ENCODE data around the gene STXBP4.
A peak's percentile ranks its signal among the peaks of the same experiment; 100 is the strongest.

The STXBP4 gene

DNA sequence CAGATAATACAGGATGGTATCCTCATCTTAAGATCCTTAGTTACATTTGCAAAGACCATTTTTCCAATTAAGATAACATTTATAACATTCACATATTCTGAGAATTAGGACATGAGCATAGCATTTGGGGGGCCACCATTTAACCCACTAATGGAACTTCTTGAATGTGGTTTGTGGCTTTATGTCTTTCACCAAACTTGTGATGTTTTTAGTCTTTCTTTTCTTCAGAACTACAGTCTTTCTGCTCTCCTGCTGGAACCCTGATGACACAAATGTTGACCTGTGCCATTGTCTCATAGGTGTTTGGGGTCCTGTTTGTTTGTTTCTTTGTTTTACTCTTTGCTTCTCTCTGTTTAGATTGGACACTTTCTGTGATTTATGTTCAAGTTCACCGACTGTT, 23.3 kb upstream of the STXBP4 start:
- Histone ChIP-seq H3K4me3 (IDR thresholded peaks at IDR 0.05; ENCODE audit: insufficient read depth, low read depth, low read length) (no peak overlapping the region), H3K4me2 (peak overlapping the region; percentile 43), H3K36me3 (ENCODE audit: insufficient read depth) (no peaks in the 10 kb centered on the region), H2AFZ (ENCODE audit: low read depth) (no peak overlapping the region), H3K27ac (peak overlapping the region; percentile 15; the same call in 1 of the 2 replicates), H3K9ac (no peak overlapping the region), H3K4me1 (ENCODE audit: low read depth, poor library complexity, severe bottlenecking) (peaks cover 33% of the 10 kb centered on the region), H3K79me2 (ENCODE audit: insufficient read depth, low read depth) (no peaks in the 10 kb centered on the region), H3K27me3 (ENCODE audit: insufficient read depth, low read depth) (no peaks in the 10 kb centered on the region), H4K20me1 (ENCODE audit: insufficient read depth) (no peaks in the 10 kb centered on the region)
- TF ChIP-seq, protein P1, sequence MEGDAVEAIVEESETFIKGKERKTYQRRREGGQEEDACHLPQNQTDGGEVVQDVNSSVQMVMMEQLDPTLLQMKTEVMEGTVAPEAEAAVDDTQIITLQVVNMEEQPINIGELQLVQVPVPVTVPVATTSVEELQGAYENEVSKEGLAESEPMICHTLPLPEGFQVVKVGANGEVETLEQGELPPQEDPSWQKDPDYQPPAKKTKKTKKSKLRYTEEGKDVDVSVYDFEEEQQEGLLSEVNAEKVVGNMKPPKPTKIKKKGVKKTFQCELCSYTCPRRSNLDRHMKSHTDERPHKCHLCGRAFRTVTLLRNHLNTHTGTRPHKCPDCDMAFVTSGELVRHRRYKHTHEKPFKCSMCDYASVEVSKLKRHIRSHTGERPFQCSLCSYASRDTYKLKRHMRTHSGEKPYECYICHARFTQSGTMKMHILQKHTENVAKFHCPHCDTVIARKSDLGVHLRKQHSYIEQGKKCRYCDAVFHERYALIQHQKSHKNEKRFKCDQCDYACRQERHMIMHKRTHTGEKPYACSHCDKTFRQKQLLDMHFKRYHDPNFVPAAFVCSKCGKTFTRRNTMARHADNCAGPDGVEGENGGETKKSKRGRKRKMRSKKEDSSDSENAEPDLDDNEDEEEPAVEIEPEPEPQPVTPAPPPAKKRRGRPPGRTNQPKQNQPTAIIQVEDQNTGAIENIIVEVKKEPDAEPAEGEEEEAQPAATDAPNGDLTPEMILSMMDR (conservative IDR thresholded peaks at IDR 0.05; ENCODE audit: low read depth, low read length) = no peak

DNA sequence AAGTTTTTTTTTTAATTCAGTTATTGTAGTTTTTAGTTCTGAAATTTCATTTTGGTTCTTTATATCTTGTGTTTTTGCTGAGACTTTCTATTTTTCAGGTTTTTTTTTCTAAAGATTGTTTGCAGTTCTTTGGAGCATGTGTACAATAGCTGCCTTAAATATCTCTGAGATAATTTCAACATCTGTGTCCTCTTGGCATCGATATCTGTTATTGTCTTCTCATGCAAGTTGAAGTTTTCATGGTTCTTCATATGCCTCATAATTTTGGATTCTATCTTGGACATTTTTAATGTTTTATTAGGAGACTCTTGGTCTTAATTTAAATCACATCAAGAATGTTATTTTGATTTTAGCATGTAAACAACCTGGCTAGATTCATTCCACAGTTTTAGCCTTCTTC, 22.9 kb upstream of the STXBP4 start:
- peak overlapping the region; percentile 43 for H3K4me2 ChIP-seq
- no peak overlapping the region for H3K9ac ChIP-seq
- TF ChIP-seq, protein P1 (conservative IDR thresholded peaks at IDR 0.05; ENCODE audit: low read depth, low read length) = no peak
- H2AFZ ChIP-seq (ENCODE audit: low read depth) = no peak overlapping the region
- no peak overlapping the region for H3K4me3 ChIP-seq (IDR thresholded peaks at IDR 0.05; ENCODE audit: insufficient read depth, low read depth, low read length)
- 0 out of 2 replicates have a peak overlapping the region, but pooled peaks have one; percentile 15 for H3K27ac ChIP-seq
- no peaks in the 10 kb centered on the region for H3K27me3 ChIP-seq (ENCODE audit: insufficient read depth, low read depth)
- no peaks in the 10 kb centered on the region for H3K36me3 ChIP-seq (ENCODE audit: insufficient read depth)
- no peaks in the 10 kb centered on the region for H4K20me1 ChIP-seq (ENCODE audit: insufficient read depth)
- no peaks in the 10 kb centered on the region for H3K79me2 ChIP-seq (ENCODE audit: insufficient read depth, low read depth)
- H3K4me1 ChIP-seq (ENCODE audit: low read depth, poor library complexity, severe bottlenecking) = peaks cover 33% of the 10 kb centered on the region

DNA sequence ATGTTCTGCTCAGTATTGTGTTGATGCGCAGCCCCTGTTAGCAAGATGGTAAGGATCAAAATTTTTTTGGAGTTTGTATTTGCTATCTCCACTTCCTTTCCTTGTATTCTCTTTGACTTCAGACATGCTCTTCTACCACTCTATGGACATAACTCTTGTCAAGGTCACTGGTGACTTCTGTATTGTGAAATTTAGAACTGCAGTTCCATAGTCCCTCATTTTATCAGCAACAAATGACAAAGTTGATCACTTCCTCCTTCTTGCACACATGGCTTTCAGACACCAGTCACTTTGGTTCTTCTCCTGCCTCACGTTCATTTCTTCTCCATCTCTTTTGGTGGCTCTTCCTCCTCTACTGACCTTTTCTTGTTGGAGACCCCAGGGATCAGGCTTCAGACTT, 21.2 kb upstream of the STXBP4 start:
- H3K79me2 ChIP-seq (ENCODE audit: insufficient read depth, low read depth) = no peaks in the 10 kb centered on the region
- H3K4me2 ChIP-seq = no peak overlapping the region
- TF ChIP-seq, protein P1 (conservative IDR thresholded peaks at IDR 0.05; ENCODE audit: low read depth, low read length) = no peak
- peaks cover 33% of the 10 kb centered on the region for H3K4me1 ChIP-seq (ENCODE audit: low read depth, poor library complexity, severe bottlenecking)
- no peaks in the 10 kb centered on the region for H3K36me3 ChIP-seq (ENCODE audit: insufficient read depth)
- H2AFZ ChIP-seq (ENCODE audit: low read depth) = no peak overlapping the region
- H3K4me3 ChIP-seq (IDR thresholded peaks at IDR 0.05; ENCODE audit: insufficient read depth, low read depth, low read length) = no peak overlapping the region
- H3K9ac ChIP-seq = no peak overlapping the region
- H3K27ac ChIP-seq = no peak overlapping the region
- H4K20me1 ChIP-seq (ENCODE audit: insufficient read depth) = no peaks in the 10 kb centered on the region
- H3K27me3 ChIP-seq (ENCODE audit: insufficient read depth, low read depth) = no peaks in the 10 kb centered on the region

DNA sequence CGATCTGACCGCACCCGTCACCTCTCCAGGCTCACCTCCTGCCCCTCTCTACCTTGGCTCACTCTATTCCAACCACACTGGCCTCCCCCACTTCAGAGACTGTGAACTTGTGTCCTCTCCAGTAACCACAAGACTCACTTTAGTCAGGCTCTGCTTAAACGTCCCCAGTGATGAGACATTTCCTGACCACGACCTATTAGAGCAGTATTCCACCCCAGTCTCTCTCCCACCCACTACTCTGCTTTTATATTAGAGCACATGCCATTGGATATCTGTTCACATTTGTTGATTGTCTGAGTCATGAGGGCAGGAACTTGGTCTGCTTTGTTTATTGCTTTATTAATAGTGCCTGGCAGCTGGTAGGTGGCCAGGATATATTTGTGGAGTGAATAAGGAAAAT, 20.2 kb upstream of the STXBP4 start:
- TF ChIP-seq, protein P1 (conservative IDR thresholded peaks at IDR 0.05; ENCODE audit: low read depth, low read length) = no peak
- Histone ChIP-seq H3K27me3 (ENCODE audit: insufficient read depth, low read depth) (no peaks in the 10 kb centered on the region), H3K4me3 (IDR thresholded peaks at IDR 0.05; ENCODE audit: insufficient read depth, low read depth, low read length) (no peak overlapping the region), H4K20me1 (ENCODE audit: insufficient read depth) (no peaks in the 10 kb centered on the region), H3K4me2 (no peak overlapping the region), H3K4me1 (ENCODE audit: low read depth, poor library complexity, severe bottlenecking) (peaks cover 33% of the 10 kb centered on the region), H3K79me2 (ENCODE audit: insufficient read depth, low read depth) (no peaks in the 10 kb centered on the region), H3K36me3 (ENCODE audit: insufficient read depth) (no peaks in the 10 kb centered on the region), H2AFZ (ENCODE audit: low read depth) (no peak overlapping the region), H3K9ac (no peak overlapping the region), H3K27ac (no peak overlapping the region)

All from KMS-11 (cell line).